Activated CD4-positive, CD25-positive, alpha-beta regulatory T cell treated with anti-CD3 and anti-CD28 coated beads, Interleukin-2, amount 50 U/mL, for 16 hours (primary cell): Measurements from ENCODE around the gene KRTAP10-3.

Source experiments
- DNase-seq: peaks from one replicate; pipeline ENCODE4 v3.0.0-alpha.2; 2020; ENCODE audit warnings: low read depth, low spot score

Gene KRTAP10-3

DNA sequence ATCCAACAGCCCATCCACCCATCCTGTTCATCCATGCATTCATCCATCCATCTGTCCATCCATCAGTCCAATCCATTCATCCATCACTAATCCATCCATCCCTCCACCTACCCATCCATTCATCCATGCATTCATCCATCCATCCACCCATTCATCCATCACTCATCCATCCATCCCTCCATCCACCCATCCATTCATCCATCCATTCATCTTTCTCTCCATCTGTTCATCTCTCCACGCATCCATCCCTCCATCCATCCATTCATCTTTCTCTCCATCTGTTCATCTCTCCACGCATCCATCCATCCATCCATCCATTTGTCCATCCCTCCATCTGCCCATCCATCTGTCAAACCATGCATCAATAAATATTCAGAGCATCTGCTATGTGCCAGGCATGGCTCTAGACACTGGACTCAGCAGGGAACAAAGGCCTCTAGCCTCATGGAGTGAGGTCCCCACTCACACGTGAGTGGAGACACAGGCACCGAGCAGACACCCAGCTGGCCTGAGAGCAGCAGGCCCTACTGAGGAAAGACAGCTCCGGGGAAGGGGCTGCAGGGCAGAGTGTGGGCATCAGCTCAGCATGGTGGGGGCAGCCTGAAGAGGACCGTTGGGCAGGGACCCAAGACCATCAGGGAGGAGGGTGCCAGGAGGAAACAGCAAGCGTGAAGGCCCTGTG is 28.2 kb downstream of the KRTAP10-3 start:
- no peak for DNase-seq

DNA sequence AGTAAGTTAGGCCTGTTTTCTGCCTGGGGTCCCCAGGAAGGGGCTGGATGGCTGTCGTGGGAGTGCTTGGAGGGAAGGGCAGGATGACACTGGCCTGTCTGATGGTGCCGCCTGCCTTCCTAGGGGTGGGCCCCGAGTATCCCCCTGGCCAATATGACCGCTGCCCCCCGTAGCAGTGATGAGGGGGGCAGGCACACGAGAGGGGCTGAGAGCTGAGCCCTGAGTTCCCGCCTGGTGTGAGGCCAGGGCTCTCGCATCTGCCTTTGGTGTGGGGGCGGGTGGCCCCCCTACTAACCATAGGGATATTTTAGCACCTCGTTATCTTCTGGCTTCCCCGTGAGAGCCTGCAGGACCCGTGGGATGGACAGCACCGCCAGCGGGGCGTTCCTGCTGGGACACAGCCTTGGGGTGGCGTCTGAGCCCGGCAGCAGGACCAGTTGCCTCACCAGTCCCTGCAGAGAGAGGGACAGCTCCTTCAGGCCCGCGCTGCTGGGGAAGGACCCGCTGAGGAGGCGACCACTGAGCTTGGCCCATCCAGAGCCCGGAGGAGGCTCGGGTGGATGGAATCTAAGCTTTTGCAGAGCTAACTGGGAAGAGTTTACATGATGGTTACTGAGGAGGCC is 29.0 kb downstream of the KRTAP10-3 start:
- no peak for DNase-seq

DNA sequence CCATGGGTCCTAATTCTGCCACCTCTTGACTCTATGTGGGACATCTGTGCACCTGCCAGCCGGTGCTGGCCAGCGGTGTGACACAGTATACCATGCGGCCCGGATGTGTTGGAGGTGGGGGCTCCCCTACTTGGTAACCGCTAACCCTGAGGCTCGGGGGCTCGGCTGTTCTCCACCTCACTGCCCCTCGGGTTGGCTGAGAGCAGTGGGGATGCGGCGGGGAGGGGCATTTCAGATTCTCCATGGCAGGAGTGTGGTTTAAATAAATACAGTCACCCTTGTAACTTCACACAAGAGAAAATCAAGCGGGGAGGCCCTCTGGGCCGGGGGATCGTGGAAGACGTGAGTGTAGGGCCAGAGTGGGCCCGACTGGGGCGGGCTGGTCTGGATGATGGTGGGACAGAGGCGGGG is 29.6 kb downstream of the KRTAP10-3 start:
- no peak for DNase-seq

DNA sequence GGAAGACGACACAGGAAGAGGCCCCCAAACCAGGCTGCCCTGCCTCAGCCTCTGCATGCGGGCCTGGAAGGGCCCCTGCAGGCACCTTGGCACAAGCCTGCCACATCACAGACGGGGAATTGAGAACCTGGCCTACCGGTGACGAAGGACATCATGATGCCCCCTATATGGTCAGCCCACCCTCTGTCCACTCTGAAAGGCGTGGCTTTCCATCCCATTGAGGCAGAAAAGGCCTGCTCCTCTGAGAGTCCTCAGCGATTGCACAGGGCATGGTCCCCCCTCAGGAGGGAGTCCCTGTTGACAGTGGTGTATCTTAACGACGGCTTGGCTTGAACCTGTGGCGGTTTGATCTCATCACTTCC is 30.0 kb downstream of the KRTAP10-3 start:
- no peak for DNase-seq

DNA sequence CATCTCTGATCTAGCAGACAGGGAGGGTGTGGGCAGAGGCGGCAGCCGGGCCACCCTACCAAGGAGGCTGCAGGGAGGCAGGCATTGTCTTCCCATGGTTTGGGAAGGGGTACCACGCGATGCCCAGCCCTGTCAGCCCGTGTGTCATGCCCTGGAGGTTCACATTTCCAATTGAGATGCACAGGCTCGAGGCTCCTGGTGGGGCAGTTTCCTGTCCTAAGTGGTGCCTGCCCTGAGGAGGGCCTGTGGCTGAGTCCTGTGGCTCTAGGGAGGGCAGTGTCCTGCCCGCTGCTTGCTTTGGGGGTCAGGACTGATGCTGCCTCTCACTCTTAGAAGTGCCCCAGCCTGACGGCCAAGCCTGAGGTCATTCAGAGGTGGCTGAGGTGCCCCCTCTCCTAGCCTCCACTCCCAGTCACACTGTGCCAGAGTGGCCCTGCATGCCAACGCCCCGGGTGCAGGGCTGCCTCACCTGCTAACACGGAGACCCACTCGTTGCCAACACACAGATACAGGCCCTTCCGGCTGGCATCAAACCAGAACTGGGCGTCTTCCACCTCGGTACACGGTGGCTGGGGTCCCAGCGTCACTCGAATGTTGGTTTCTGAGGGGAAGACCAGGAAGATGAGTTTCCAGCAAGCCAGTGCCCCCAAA is 30.5 kb downstream of the KRTAP10-3 start:
- no peak for DNase-seq

DNA sequence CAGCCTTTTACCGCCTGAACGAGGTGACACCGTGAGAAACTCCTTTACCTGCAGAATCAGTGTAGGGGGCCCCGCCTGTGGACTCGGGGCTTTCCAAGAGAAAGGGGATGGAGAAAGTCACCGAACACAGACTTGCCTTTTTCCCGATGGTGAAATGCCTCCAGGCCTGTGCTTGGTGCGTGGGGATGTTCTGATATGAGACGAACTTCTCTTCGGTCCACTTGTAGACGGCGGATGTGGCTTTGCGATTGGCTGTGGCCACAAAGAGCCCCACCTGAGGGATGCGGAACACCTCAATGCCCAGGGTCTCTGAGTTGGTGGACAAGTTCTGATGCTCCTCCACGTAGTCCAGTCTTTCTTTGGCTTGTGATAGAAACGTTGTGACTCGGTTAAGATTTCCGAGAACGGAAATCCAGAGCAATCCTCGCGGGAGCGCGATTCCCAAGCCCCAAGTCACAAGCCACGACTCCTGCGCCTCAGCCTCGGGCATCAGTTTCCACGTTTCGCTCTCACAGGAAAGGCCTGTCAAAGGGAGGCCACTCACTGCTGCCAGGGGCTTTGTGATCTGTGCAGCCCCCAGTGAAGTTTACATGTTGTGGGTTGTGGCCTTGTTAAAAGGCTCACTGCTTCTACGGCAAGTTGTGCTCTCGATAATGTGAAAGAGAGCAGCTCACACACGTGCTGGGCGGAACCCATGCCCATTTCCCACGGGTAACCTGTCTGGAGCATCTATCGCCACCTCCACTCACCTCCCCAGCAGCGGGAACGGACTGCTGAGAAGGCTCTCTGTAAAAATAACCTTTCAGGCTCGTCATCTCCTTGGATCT is 31.2 kb downstream of the KRTAP10-3 start:
- DNase-seq, result no peak

DNA sequence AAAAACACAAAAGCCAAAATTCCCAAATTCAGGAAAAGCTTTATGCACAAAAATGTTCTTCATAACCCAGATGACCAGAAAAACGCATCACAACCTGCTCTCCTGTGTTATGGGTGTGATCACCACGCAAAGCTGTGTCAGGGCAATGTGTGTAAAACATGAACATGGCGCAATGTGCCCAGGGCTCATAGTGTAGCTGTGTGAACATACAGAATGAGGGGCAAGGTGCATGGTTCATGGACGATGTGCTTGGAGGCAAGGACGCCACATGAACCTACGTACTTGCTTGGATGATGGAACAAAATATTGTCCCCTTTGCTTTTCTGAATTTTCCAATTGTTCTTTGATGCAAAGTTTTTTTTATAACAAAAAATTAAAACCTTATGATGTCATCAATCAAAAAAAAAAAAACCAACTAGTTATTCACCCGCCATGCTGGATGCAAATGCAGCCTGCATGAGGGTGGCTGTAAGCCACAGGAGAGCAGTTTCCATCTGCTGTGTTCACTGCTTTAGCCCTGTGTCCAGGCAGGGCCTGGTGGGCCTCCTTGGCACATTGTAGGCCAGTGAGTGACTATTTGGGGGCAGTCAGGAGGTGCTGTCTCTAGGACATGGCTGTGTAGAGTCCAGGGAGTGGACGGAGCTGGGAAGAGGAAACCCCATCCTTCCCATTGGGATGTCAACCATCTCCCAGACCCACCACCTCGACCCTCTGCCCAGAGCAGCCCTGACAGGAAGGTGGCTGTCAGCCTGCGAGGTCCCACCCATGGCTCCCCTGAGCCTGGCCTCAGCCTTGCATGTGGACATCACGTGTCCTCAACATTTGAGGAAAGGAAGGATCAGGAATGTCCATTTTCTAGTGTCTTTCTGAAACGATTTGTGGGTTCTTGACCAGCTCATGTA is 32.2 kb downstream of the KRTAP10-3 start:
- no peak for DNase-seq

DNA sequence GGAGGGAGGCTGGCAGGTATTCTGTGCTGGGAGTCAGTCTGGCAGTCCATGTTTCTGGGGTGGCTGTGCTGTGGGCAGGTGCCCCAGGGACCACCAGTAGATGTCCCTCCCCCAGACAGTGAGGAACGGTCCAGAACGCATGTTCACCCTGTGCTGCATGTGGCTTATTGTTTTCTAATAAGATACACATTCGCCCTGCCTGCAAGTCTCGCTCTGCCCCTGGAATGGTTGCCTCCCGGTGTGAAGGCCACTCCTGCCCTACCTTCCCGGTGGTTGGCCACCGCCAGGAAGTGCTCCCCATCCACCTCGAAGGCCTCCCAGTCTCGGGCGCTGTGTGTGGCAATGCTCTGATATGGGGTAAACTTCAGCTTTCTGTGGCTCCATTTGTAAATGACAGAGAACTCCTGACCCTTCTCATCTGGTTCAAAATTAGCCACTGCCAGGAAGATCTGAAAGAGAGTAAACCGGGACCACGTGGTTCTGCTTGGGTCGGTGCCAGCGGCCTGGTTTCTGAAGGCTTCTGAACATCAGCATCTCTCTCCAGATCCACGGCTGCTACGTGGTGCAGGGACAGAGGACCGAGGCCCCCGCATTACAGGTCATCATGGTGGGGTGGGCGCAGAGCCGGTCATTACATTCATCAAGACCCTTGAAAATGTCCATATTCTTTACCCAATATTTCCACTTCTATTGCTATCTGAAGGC is 33.1 kb downstream of the KRTAP10-3 start:
- DNase-seq, result no peak

DNA sequence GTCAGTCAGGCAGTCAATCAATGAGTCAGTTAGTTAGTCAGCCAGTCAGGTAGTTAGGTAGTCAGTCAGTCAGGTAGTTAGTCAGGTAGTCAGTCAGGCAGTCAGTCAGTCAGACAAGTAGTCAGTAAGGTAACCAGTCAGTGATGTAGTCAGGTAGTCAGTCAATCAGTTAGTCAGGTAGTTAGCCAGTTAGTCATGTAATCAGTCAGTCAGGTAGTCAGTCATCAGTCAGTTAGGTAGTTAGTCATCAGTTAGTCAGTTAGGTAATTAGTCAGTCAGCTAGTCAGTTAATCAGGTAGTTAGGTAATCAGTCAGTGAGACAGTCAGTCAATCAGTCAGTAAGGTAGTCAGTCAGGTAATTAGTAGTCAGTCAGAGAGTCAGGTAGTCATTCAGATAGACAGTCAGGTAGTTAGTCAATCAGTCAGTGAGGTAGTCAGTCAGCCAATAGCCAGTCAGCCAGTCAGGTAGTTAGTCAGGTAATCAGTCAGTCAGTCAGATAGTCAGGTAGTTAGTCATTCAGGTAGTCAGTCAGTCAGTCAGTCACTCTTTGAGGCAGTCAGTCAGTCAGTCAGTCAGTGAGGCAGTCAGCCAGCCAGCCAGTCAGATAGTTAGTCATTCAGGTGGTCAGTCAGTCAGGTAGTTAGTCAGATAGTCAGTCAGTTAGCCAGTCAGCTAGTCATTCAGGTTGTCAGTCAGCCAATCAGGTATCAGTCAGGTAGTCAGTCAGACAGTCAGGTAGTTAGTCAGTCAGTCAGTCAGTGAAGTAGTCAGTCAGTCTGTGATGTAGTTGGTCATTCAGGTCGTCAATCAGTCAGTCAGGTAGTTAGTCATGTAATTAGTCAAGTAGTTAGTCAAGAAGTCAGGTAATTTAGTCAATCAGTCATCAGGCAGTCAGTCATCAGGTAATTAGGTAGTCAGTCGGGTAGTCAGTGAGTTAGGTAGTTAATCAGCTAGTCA is 33.9 kb downstream of the KRTAP10-3 start:
- DNase-seq, result no peak

DNA sequence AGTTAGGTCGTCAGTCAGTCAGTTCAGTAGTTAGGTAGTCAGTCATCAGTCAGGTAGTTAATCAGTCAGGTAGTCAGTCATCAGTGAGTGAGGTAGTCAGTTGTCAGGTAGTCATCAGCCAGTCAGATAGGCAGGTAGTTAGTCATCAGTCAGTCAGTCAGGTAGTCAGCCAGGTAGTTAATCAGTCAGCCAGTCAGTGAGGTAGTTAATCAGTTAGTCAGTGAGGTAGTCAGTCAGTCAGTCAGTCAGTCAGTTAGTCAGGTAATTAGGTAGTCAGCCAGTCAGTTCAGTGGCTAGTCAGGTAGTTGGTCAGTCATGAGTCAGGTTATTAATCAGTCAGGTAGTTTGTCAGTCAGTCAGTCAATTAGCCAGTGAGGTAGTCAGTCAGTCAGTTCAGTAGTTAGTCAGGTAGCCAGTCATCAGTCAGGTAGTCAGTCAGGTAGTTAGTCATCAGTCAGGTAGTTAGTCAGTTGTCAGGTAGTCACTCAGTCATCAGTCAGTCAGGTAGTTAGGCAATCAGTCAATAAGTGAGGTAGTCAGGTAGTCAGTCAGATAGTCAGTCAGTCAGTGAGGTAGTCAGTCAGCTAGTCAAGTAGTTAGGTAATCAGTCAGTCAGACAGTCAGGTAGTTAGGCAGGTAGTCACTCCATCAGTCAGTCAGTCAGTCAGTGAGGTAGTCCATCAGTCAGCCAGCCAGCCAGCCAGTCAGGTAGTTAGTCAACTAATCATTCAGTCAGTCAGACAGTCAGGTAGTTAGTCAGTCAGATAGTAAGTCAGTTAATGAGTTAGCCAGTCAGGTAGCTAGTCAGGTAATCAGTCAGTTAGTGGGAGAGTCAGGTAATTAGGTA is 34.8 kb downstream of the KRTAP10-3 start:
- DNase-seq, result no peak

DNA sequence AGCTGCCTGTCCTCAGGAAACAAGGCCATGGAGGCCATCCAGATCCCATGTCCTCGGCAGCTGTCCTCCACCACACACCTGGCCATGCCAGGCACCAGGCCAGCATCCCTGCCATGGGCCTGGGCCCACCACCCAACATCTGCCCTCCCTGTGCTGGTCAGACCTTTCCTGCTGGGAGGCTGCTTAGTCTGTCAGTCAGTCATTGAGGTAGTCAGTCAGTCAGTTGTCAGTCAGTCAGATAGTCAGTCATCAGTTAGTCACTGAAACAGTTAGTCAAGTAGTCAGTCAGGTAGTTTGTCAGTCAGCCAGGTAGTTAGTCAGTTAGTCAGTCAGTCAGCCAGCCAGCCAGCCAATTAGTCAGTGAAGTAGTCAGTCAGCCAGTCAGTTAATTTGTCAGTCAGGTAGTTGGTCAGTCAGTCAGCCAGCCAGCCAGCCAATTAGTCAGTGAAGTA is 35.8 kb downstream of the KRTAP10-3 start:
- no peak for DNase-seq

DNA sequence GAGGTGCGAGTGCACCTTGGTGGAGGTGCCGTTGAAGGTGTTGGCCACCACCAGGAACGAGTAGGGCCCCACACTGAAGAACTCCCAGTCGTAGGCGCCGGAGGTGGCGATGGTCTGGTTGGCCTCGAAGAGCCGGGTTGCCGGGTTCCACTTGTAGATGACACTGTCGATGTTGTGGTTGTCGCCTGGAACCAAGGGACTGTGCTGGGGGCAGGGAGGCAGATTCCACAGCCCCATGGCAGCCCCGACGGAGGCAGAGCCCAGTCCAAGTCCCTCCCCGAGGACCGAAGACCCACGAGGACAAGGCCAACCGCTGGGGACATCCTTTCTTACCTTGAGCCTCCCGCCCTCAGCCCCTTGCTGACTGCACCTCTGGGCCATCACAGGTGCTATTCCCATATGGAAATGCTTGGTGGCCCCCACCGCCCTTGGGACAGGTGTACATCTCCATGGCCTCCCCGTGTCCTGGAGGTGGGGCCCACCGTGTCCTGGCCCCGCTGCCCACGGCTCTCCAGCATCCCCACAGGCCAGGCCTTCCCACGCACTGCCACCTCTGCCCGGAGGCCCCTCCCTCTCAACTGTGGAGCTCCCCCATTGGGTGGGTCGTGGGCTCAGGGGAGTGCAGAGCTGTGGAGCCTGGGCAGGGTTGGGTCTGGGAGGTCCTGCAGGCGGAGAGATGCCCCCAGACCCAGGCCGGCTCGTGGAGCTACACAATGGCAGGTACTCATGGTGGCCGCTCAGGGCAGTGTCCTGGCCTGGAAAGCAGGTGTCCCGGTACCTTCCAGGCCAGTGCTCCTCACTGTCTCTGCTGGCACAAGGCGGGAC is 36.5 kb downstream of the KRTAP10-3 start:
- no peak for DNase-seq

DNA sequence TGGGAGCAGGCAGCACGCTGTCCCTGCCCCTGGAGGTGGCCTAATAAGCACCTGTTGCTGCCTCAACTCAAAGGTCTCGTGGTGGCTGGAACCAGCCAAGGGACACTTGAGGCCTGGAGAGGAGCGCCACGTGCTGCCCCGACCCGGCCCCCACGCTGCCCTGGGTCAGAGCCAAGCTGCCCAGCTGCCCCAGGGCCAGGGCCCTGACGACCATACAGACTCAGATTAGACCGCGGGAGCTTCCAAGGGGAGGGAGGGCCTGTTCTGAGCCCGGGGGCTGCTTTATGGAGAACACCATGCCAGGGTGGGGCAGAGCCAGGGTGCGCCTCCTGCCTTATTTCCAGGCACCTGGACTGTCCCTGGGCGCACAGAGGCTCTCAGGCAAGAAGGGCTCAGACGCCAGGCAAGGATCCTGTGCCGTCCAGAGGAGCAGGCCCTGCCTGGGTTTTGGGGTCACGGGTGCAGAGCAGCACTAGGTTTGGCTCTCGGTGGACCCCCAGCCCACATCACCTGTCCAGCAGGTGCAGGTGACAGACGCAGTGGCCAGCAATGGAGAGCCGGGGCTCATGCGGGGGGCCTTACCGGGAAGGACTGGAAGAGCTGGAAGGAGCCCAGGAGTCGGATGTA is 37.2 kb downstream of the KRTAP10-3 start:
- DNase-seq, result no peak

DNA sequence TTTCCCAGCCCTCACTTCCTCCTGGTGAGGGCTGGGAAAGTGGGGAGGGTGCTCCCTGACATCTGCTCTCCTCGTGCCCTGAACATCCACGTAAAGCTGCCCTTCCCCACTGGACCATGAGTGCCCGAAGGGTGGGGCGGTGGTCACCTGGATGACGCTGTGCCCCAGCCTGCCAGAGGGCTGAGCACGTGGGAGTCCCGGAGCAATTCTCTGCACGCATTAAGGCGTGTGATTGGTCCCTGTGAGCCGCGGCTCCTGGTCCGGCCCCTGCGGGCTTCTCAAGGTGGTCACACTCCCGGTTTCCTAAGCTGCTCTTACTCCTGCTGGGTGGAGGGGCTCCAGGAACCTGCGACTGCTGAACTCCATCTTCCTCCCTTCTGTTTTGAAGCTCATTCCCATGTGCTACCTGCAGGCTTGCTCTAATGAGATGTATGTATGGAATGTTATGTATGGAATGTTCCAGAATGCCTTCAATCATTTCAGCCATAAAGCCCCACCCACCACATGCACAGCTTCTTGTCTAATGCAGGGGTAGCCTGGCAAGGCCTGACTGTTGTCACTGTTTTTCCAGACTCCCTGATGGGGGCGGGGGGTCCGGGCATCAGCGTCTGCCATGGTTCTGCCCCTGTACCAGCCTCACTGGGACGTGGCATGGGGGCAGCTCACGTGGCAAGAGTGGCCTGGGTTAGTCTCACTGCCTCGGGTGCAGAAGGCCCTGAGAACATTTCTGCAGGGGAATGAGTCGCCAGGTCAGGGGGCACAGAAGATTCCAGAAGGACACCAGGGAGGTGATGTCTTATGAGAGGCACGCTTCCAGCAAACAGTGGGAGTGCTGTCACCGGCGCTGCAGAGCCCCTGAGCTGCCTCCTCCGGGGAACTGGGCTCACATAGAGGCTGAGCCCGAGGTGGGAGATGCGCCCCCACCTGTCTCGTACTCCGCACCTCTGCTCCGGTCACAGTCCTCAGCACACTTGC is 38.0 kb downstream of the KRTAP10-3 start:
- DNase-seq, result no peak

DNA sequence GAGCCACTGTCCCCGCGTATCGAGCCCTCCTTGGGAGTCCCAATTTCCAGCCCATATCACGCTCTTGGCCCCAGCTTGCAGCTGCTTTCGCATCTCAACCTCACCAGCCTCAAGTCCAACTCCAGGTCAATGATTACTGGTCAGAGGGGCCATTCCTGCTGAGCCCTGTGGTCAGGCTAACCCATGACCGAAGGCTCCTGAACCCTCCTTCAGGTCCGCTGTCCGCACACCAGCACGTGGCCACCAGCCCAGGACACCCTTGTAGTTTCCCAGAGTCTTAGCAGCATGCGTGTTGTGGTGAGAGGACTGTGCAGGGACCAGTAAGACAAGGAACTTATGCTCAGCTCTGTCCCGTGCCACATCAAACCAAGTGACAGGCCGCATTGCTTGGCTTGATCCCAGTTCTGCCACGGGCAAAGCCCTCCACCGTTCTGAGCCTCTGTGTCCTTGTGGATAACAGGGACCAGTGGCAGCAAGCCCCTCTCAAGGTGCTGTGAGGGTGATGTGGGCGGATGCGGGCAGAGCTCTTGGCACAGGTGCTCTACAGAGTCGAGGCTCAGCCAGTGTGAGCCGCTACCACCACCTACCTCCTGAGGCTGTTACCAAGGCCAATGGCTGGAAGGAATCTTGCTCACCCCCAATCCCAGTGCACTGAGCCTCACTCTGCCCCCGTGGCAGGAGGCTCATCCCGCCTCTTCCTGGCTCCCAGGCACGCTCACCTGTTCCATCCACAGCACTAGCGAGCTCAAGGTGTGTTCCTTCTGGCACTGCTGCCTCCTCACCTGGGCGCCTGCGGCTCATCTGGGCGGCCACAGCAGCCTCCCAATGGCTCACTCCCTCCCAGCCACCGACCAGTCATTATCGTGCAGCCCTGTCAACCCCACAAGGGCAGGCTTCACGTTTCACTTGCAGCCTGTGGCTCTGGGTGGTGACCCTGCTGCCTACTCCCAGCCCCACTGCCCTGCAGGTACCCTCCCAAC is 39.0 kb downstream of the KRTAP10-3 start:
- DNase-seq, result no peak
